Ammon's horn (tissue), 1 donor: Measurements from ENCODE around the gene GSS.
"Not testable (repeated sequence)": the region's sequence is repeated elsewhere in the genome, so short reads cannot be mapped to it uniquely, and the experiment has no call there.

ENCODE experiments used
- DNase-seq: peaks from one replicate; pipeline ENCODE4 v3.0.0-alpha.2; 2016; ENCODE audit warnings: low spot score

The GSS gene

DNA sequence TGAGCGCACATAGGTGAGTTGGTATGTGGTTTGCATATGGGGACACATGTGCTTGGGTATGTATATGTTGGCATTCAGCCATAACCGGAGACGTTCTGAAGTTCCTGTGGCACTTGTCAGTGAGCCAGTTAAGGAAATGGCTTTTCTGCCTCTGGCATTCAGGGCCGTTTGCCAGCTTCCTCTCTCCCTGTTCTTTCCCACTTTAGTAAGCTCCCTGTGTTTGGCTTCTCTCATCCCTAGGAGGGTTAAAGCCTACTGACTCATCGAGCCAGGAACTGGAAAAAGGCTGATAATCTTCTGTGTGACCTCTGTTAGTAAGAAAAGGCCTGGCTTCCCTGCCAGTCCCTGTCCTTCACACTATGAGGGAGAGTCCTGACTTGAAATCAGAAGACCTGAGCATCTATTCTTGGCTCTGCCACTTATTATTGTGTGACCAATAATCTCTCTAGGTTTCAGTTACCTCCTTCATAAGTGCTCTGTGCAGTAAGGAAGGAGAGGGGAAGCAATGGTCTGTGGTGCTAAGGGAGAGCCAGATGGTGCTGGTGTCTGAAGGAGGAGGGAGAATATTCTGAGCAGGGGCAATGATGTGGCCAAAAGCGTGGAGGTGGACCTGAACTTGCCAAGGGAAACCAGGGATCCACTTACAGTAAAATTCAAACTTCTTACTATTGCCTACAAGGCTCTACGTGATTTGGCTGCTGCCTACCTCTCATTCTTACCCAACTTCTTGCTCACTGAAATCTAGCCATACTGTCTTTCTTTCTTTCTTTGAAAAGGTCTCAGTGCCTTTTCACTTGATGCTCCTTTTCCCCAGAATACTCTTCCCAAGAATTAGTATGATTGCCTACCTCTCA, 47.8 kb downstream of the GSS start:
- DNase-seq: peak; percentile 22

DNA sequence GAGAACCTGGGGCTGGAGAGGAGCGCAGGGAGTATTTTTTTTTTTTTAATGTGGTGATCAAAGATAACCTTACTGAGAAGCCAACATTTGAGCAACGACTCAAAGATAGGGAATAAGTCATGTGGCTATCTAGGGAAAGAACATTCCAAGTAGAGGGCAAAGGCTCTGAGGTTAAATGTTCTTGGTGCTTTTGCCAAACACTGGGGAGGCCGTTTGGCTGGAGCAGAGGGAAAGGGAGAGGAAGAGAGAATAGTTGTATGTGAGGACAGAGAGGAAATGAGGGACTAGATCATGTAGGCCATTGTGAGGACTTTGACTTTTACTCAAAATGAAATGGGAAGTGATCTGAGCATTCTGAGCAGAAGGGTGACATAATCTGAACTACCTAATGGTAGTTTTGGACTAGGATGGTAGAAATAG, 51.4 kb downstream of the GSS start:
- DNase-seq: peak; percentile 28

DNA sequence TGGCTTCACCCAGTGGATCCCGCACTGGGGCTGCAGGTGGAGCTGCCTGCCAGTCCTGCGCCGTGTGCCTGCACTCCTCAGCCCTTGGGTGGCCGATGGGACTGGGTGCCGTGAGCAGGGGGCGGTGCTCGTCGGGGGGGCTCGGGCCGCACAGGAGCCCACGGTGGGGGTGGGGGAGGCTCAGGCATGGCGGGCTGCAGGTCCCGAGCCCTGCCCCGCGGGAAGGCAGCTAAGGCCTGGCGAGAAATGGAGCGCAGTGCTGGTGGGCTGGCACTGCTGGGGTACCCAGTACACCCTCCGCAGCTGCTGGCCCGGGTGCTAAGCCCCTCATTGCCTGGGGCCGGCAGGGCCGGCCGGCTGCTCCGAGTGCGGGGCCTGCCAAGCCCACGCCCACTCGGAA, 56.9 kb downstream of the GSS start:
- not testable (repeated sequence) for DNase-seq

DNA sequence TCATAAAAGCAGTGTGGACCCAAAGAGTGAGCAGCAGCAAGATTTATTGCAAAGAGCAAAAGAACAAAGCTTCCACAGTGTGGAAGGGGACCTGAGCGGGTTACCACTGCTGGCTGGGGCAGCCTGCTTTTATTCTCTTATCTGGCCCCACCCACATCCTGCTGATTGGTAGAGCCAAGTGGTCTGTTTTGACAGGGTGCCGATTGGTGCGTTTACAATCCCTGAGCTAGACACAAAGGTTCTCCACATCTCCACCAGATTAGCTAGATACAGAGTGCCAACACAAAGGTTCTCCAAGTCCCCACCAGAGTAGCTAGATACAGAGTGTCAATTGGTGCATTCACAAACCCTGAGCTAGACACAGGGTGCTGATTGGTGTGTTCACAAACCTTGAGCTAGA, 57.5 kb downstream of the GSS start:
- DNase-seq: not testable (repeated sequence)

DNA sequence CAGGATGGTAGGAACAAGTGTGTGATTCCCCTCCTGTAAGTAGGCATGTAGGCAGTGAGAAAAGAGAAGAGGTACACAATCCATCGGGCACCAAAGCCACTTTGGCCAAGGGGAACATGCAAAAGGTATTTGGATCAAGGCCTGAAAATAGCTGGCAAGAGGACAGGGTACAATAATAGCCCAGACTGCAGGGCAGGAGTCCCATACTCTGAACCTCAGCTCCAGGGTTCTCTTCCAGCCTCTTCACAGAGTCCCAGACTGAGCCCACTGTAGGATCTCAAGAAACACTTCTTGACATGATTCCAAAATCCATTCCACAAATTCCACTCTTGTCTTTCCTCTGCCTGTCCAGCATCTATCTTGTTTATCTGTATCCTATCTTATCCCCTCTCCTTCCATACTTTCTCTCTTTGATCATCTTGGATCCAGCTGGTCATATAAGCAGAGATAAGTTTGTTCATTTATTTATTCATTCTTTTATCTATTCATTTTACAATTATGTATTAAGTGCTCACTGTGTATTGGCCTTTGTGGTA, 59.5 kb downstream of the GSS start:
- no peak for DNase-seq

DNA sequence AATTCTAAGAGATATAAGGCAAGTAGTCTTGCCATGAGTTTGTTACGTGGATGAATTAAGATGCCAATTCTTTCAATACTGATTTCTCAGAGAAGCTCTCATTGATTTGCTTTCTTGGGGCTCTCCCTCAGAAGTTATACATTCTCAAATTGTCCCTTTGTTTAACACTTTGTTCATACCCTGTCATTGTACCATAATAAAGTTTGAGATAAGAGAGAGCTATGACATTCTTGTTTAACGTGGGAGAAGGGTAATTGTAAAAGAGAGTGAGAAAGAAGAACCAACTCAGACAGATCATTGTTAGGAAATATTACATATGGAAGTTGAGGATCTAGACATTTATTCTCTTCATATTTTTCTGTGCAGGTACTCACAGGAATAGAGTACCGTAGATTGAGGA, 60.1 kb downstream of the GSS start:
- DNase-seq: no peak

DNA sequence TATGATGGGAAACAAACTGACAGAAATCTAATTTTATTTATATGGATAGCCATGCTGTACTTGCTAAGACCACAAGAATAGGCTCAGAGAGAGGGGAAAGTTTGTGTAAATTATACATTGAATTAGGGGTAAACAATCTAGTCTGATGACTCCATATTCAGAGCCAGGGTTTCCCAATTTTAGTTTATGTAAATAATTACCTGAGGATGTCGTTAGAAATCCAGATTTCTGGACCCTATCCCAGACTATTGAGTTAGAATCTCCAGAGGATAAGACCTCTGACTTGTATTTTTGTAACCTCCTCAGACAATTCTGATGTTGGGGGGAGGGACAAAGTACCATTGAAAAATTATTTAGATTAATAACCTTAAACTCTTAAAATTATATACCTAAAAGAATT, 60.9 kb downstream of the GSS start:
- DNase-seq: no peak

DNA sequence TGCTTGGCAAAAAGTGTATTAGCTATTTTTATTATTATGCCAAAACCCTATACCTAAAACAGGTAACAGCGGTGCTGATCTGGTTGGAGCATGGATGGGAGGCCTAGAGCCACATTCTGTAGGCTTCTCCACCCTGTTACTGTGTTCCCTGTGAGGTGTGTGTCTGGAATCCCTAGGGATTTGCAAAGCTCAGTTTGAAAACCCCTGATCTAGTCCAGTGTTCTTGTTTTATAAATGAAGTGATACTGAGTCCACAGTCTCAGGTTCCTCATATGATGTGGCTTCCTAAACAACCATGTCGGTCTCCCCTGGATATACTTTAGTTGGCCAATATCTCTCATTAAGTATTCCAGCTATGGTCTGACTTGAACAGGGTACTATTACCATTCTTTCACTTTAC, 62.9 kb downstream of the GSS start:
- DNase-seq: no peak

DNA sequence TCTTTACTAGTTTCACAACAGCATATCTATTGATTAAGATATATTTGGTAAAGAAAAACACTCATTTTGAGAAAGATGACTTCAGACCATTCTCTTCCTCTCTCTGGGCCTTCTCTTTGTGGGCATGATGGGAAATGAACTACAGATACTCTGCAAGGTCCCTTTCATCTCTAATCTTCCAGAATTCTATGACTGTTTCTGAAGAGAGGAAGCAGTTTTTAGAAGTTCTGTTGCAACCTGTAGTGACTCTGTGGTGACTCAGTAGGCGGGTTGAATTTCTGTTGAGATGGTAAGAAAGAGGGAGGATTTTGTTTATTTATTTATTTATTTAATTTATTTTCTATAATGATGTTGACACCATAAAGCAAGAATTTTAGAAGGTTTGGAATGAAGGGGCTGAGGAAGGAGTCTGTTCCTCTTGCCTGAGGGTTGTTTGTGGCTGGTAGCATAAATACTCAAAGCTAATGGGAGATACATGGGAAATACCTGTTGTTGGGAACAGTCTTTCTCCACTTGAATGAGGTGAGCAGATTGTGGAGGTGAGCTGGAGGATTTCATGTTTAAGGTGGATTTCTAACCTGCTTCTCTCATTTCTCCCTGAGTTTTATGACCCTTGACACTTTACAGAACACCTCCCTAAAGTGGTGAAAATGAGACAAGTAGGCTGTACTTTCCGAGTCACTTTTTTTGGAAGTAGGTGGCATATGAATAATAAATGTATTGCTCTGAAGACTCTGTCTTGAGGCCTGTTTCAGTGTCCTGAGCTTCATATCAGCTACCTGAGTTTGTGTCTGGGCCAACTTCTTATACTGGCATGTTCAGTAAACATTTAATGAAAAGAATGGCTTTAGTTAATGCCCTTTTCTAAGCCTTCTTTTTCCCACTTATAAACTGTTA, 64.2 kb downstream of the GSS start:
- no peak for DNase-seq

DNA sequence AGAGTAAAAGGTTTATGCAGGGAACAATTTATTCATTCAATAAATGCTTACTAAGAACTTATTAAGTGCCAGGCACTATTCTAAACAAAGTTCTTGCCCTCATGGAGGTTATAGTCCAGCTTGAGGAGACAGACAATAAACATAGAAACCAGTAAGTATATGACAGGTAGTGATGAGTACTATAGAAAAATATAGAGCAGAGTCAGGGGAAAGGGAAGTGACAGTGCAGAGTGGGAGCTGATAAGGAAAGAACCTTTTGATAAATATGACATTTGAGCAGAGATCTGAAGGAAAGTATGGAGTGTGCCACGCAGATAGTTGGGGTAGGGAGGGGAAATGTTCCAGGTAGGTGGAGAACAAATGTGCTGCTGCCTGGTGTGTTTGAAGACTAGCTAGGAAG, 67.1 kb downstream of the GSS start:
- DNase-seq: no peak

DNA sequence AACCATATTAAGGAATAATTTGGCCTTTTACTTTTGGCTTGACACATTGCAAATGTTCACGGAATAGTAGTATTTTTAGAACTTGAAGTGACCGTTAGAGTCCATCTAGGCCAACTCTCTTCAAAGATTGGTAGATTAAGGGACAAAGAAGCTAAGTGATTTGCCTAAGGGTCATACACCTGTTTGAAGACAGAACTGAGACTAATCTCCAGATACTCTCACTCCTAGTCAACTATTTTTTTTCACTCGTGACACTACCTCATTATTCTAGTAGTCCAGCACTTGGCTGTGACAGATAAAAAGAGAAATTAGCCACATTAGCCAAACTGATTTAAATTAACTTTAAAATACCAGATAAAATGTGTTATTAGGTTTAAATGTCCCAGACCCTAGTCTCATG, 68.6 kb downstream of the GSS start:
- DNase-seq: no peak

DNA sequence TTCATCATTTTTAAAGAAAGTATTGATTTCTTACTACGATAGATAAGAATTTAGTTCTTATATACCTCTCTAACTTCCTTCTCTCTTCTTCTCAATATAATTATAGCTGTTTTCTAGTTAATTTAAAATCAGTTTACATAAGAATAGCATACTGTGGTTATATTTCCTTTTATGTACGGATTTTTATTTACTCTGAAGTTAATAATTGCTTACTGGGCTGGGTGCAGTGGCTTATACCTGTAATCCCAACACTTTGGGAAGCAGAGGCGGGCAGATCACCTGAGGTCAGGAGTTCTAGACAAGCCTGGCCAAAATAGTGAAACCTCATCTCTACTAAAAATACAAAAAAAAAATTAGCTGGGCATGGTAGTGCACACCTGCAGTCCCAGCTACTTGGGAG, 69.5 kb downstream of the GSS start:
- no peak for DNase-seq

DNA sequence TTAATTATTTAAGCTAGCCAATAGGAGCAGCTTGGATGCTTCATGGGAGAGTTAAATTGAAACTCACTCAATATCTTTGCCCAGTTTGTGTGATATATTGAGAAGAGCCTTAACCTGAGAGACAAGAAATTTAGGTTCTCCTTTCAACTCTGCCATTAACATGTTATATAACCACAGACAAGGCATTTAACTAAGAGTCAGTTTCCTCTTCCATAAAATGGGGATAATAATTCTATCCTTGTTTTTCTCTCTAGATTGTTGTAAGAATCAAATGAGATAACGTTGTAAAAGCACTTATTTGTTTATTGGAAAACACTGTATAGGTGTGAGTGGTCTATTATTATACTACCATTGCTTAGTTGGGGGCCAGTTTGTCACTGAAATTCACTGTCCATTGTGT, 71.3 kb downstream of the GSS start:
- no peak for DNase-seq

DNA sequence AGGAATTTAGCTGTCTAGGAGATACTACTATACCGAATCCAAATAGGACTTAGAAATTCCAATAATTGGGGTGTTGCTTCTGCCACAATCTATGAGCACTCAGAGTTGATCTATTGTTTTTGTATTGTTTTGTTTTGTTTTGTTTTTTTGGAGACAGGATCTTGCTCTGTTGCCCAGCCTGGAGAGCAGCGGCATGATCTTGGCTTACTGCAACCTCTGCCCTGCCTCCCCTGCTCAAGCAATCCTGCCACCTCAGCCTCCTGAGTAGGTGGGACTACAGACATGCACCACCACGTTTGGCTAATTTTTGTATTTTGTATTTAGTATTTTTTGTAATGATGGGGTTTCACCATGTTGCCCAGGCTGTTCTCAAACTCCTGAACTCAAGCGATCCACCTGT, 71.8 kb downstream of the GSS start:
- no peak for DNase-seq

DNA sequence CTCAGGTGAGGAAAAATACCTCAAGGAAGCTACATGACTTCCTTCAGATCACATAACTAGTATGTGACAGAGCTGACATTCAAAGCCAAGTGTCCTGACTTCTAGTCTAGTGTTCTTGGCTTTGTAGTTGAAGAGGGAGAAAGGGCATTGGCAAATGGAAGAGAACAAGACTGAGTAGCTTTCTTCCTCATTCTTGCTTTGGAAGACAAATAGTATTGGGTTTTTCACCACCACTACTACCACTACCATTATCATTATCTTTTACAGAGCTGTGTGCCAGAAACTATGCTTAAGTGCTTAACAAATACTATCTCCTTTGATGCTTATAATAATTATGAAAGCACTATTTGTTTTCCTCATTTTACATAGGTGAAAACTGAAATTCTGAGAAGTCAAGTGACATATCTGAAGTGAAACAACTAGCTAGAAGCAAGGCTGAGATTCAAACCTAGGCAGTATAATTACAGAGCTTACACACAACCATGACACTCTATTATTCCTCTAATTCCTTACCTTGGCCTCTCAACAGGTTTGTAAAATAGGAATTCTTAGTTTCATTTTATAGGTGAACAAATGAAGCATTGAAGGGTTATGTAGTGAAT, 72.4 kb downstream of the GSS start:
- DNase-seq: no peak

DNA sequence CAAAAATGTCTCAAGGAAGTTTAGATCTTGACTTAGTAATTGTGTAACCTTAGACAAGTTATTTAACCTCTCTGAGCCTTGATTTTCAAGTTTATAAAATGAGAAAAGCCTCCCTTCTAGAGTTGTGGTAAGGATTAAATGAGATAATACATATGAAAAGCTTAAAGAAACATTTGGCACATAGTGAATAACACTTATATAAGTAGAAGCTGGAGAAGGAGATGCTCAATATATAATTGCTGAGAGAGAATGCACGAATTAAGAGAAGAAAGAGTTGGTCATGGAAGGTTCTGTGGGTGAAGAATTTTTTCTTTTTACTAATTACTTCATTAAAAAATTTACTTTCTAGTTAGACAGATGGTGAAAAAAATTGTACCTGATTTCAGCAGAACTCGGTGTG, 73.9 kb downstream of the GSS start:
- DNase-seq: no peak

DNA sequence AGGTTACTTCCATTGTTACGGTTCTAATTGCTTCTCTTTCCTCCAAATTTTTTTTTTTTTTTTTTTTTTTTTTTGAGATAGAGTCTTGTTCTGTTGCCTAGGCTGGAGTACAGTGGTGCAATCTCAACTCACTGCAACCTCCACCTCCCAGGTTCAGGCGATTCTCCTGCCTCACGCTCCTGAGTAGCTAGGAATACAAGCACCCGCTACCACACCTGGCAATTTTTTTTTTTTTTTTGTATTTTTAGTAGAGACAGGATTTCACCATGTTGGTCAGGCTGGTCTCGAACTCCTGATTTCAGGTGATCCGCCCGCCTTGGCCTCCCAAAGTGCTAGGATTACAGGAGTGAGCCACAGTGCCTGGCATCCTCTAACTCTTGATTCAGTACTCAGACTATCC, 74.6 kb downstream of the GSS start:
- not testable (repeated sequence) for DNase-seq

DNA sequence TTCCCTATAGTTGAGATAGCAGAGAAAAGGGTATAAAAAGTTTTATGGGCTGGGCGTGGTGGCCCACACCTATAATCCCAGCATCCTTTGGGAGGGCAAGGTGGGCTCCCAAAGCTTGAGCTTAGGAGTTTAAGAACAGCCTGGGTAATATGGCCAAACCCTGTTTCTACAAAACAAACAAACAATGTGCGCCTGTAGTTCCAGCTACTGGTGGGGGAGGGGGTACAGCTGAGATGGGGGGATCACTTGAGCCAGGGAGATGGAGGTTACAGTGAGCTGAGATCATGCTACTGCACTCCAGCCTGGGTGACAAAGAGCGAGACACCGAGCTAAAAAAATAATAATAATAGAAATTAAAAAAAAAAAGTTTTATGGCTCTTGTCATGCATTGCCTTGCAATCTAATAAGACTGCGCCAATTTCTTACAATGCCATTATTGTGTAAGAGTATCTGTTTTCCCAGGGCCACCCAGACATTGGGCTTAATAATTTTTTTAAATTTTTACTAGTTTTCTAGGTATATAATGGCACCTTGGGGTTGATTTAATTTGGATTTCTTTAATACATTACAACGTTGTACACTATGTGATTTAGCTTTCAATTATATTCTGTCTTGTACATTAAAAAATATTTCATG, 75.3 kb downstream of the GSS start:
- peak; percentile 65 for DNase-seq
